Stomach (tissue), 4 donors: ENCODE measurements around the gene ABCF3.

ENCODE experiments used
- POLR2AphosphoS5 ChIP-seq, 3 donors: sonication (generic); formaldehyde crosslinking; IDR thresholded peaks; one replicate each; pipeline ENCODE4 v1.6.1; 2016; ENCODE audit warnings: antibody characterized with exemption in 3 of 3
- TF ChIP-seq, protein P1 (sequence below), 7 experiments: fragments of 450-650 bp in 4 of 7; fragments of 200-600 bp in 3 of 7; sonication (generic) in 3 of 7; IDR thresholded peaks; one replicate each; pipeline ENCODE4 v1.5.1; 2016 to 2019; ENCODE audit warnings: antibody characterized with exemption in 7 of 7, control low read depth in 2 of 7, mild to moderate bottlenecking in 1 of 7

GRCh38 chr3:184155644-184156521, 30.1 kb upstream of the ABCF3 start:
- TF ChIP-seq POLR2AphosphoS5 (IDR thresholded peaks at IDR 0.05) = no peak
- TF ChIP-seq, protein P1, sequence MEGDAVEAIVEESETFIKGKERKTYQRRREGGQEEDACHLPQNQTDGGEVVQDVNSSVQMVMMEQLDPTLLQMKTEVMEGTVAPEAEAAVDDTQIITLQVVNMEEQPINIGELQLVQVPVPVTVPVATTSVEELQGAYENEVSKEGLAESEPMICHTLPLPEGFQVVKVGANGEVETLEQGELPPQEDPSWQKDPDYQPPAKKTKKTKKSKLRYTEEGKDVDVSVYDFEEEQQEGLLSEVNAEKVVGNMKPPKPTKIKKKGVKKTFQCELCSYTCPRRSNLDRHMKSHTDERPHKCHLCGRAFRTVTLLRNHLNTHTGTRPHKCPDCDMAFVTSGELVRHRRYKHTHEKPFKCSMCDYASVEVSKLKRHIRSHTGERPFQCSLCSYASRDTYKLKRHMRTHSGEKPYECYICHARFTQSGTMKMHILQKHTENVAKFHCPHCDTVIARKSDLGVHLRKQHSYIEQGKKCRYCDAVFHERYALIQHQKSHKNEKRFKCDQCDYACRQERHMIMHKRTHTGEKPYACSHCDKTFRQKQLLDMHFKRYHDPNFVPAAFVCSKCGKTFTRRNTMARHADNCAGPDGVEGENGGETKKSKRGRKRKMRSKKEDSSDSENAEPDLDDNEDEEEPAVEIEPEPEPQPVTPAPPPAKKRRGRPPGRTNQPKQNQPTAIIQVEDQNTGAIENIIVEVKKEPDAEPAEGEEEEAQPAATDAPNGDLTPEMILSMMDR (IDR thresholded peaks at IDR 0.05) = no peak
